A673 (cell line): ENCODE data around the gene FRMPD4. TPM values are rescaled to one million over a fixed set of nuclear protein-coding genes. Genes with fewer than 3 reads are reported as not detected.

ENCODE experiments used
- BruUV-seq: library from RNA; stranded (reverse); fragments of 400-500 nt; replicated peaks from 2 replicates; lab custom pipeline; 2021; lab: Mats Ljungman, UMichigan
- CTCF ChIA-PET: fragments of 300-600 bp; sonication (Branson Sonifier 250); formaldehyde crosslinking; loops from one replicate; lab custom pipeline; 2022; ENCODE audit warnings: antibody characterized with exemption; lab: Charles Lee
- POLR2A ChIA-PET: fragments of 300-600 bp; sonication (Branson Sonifier 250); formaldehyde crosslinking; loops from one replicate; lab custom pipeline; 2022; ENCODE audit warnings: antibody characterized with exemption; ENCODE audit not compliant: low non-redundant PET; lab: Charles Lee
- DNase-seq: peaks from one replicate; pipeline ENCODE4 v3.0.0-alpha.2; 2015; ENCODE audit warnings: low spot score
- H3K27ac ChIP-seq: fragments of 200-600 bp; sonication (generic); 2 replicates; pipeline ENCODE4 v1.5.1; 2016; ENCODE audit warnings: mixed run types, low read depth, mild to moderate bottlenecking, mixed read lengths, antibody characterized with exemption, low read length; ENCODE audit not compliant: poor library complexity, severe bottlenecking
- H3K27me3 ChIP-seq: fragments of 200-600 bp; sonication (generic); replicated peaks from 2 replicates; pipeline ENCODE4 v1.6.1; 2017; ENCODE audit warnings: mixed run types, low read depth, mild to moderate bottlenecking, mixed read lengths, antibody characterized with exemption, low read length; ENCODE audit not compliant: insufficient read depth, poor library complexity
- H3K36me3 ChIP-seq: fragments of 200-600 bp; sonication (generic); 2 replicates; pipeline ENCODE4 v1.6.1; 2016; ENCODE audit warnings: mixed run types, mild to moderate bottlenecking, mixed read lengths, antibody characterized with exemption, low read length; ENCODE audit not compliant: insufficient read depth, poor library complexity, severe bottlenecking
- H3K4me1 ChIP-seq: fragments of 200-600 bp; sonication (generic); 2 replicates; pipeline ENCODE4 v1.6.1; 2017; ENCODE audit warnings: mixed run types, mild to moderate bottlenecking, mixed read lengths, antibody characterized with exemption, low read length; ENCODE audit not compliant: insufficient read depth, poor library complexity, severe bottlenecking
- H3K4me3 ChIP-seq: fragments of 200-600 bp; sonication (generic); 2 replicates; pipeline ENCODE4 v1.5.1; 2016; ENCODE audit warnings: low read depth, mixed run types, mild to moderate bottlenecking, mixed read lengths, low read length; ENCODE audit not compliant: poor library complexity, severe bottlenecking
- H3K9me3 ChIP-seq: fragments of 200-600 bp; sonication (generic); 2 replicates; pipeline ENCODE4 v1.6.1; 2016; ENCODE audit warnings: mixed run types, low read depth, mild to moderate bottlenecking, mixed read lengths, antibody characterized with exemption, low read length; ENCODE audit not compliant: poor library complexity, severe bottlenecking
- CTCF ChIP-seq: fragments of 300-800, 200-600 bp; sonication (generic); conservative IDR thresholded peaks from 2 replicates; pipeline ENCODE4 v1.5.1; 2017; ENCODE audit warnings: low read depth, mild to moderate bottlenecking, antibody characterized with exemption, low read length, moderate library complexity, mixed read lengths
- EZH2 ChIP-seq: fragments of 200-600 bp; sonication (generic); IDR thresholded peaks from 2 replicates; pipeline ENCODE4 v1.6.1; 2017; ENCODE audit warnings: borderline replicate concordance, low read depth, mild to moderate bottlenecking, mixed read lengths, antibody characterized with exemption, low read length; ENCODE audit not compliant: poor library complexity, severe bottlenecking
- intact Hi-C: fragments of 100-400 bp; cut with micrococcal nuclease; formaldehyde crosslinking; loops from one replicate; pipeline ENCODE4 v1.10.0; 2022; ENCODE audit not compliant: unreplicated experiment
- total RNA-seq: library from RNA; stranded (reverse); gene quantifications from 2 replicates; pipeline ENCODE4 v1.2.3, GENCODE V29; 2021

FRMPD4 gene
- total RNA-seq, 1 experiment from 2014 or later: not detected

- no peak for DNase-seq
- Histone ChIP-seq H3K27me3 (no peaks in the 10 kb centered on the region), H3K27ac (no peak overlapping the region), H3K4me3 (no peak overlapping the region), H3K9me3 (no peaks in the 10 kb centered on the region), H3K36me3 (no peaks in the 10 kb centered on the region), H3K4me1 (no peaks in the 10 kb centered on the region)
- POLR2A ChIA-PET: no interaction called here
- no TSS peak for BruUV-seq
- TF ChIP-seq EZH2 (no peak), CTCF (no peak)
- CTCF ChIA-PET: no interaction called here
- intact Hi-C loops: no loop called here
Measured at GRCh38 chrX:12401252-12401651, 263.0 kb downstream of the FRMPD4 start.

GRCh38 chrX:12403474-12404082, 265.3 kb downstream of the FRMPD4 start:
- H3K4me3 ChIP-seq: no peak overlapping the region
- ChIA-PET CTCF (no interaction called here), POLR2A (no interaction called here)
- no TSS peak for BruUV-seq
- no peaks in the 10 kb centered on the region for H3K9me3 ChIP-seq
- H3K36me3 ChIP-seq: no peaks in the 10 kb centered on the region
- no peaks in the 10 kb centered on the region for H3K27me3 ChIP-seq
- no peaks in the 10 kb centered on the region for H3K4me1 ChIP-seq
- TF ChIP-seq EZH2 (no peak), CTCF (no peak)
- H3K27ac ChIP-seq: no peak overlapping the region
- no peak for DNase-seq
- intact Hi-C loops: no loop called here

- Histone ChIP-seq H3K36me3 (no peaks in the 10 kb centered on the region), H3K4me1 (no peaks in the 10 kb centered on the region), H3K4me3 (no peak overlapping the region), H3K9me3 (no peaks in the 10 kb centered on the region), H3K27me3 (peaks cover 13% of the 10 kb centered on the region), H3K27ac (no peak overlapping the region)
- intact Hi-C loops: no loop called here
- ChIA-PET CTCF (no interaction called here), POLR2A (no interaction called here)
- TF ChIP-seq CTCF: no peak
- no peak for TF ChIP-seq EZH2
- DNase-seq: no peak
- no TSS peak for BruUV-seq
Measured at GRCh38 chrX:12405306-12405705, 267.0 kb downstream of the FRMPD4 start.
